ENCODE measurements around the gene MBD5.

DNA sequence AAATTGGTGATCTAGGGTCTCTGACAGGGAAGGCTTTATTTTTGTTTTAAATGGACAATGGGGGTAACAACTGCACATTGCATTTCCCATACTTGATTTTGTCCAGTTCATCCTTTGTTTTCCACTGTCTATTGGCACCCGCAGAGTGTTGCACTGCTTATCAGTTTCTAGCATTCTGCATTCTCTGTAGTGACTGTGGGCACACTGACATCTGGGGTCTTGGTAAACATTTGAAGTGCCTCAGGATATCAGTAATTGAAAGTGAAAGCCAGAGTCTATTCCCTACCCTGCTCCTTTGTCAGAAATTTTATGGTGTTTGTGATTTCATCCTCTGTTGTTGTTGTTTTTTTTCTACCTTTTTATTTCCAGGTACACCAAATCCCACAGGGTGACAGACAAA, 491.6 kb downstream of the MBD5 start:
- TF ChIP-seq, protein P1, sequence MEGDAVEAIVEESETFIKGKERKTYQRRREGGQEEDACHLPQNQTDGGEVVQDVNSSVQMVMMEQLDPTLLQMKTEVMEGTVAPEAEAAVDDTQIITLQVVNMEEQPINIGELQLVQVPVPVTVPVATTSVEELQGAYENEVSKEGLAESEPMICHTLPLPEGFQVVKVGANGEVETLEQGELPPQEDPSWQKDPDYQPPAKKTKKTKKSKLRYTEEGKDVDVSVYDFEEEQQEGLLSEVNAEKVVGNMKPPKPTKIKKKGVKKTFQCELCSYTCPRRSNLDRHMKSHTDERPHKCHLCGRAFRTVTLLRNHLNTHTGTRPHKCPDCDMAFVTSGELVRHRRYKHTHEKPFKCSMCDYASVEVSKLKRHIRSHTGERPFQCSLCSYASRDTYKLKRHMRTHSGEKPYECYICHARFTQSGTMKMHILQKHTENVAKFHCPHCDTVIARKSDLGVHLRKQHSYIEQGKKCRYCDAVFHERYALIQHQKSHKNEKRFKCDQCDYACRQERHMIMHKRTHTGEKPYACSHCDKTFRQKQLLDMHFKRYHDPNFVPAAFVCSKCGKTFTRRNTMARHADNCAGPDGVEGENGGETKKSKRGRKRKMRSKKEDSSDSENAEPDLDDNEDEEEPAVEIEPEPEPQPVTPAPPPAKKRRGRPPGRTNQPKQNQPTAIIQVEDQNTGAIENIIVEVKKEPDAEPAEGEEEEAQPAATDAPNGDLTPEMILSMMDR (IDR thresholded peaks at IDR 0.05): no peak
- no peak for TF ChIP-seq EP300 (IDR thresholded peaks at IDR 0.05)
